Renal cortical epithelial cell (primary cell): ENCODE results near the gene PLEKHG2. TPM values are rescaled to one million over a fixed set of nuclear protein-coding genes. Genes with fewer than 3 reads are reported as not detected.
A peak's percentile ranks its signal among the peaks of the same experiment; 100 is the strongest.

Experiments used
- DNase-seq: peaks from one replicate; pipeline ENCODE4 v3.0.0-alpha.2; 2011; ENCODE audit warnings: low read depth
- total RNA-seq: library from RNA; depleted of rRNA; stranded (reverse); fragments of >200 nt; gene quantifications from 2 replicates; pipeline ENCODE4 v1.2.3, GENCODE V29; 2014

PLEKHG2 gene
- total RNA-seq, 1 donor from 2014 or later, result 12.9 TPM

DNA sequence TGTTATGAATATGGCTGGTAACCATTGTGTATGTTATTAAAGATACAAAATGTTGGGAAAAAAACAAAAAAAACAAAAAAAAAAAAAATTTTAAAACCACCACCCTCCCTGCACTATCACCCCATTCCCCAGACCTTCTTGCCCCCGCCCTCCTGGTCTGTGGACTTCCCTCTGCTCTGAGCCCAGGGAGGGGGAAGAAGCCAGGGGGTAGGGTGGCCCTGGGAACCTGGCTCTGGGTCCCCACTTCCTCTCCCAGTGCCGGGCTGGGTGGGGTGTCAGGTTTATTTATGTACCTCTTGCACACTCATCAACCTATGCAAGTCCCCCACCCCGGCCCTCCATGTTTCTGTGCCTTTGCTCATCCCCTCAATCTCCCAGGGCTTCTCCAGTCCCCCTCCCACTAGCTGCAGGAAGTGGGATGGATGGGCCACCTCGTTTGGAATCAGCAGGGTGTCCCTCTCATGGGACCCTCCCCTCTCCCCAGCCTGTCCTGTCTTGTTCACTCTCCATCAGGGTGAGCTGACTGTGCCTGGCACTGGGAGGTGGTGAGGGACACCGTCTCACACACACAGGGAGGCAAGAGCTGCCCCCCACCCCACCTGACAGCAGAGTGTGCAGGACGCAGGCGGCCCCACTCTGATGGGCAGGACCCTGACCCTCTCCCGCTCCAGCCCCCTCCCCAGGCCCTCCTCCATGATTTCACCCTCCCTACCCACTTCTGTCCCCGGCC, 27.5 kb upstream of the PLEKHG2 start:
- no peak for DNase-seq

DNA sequence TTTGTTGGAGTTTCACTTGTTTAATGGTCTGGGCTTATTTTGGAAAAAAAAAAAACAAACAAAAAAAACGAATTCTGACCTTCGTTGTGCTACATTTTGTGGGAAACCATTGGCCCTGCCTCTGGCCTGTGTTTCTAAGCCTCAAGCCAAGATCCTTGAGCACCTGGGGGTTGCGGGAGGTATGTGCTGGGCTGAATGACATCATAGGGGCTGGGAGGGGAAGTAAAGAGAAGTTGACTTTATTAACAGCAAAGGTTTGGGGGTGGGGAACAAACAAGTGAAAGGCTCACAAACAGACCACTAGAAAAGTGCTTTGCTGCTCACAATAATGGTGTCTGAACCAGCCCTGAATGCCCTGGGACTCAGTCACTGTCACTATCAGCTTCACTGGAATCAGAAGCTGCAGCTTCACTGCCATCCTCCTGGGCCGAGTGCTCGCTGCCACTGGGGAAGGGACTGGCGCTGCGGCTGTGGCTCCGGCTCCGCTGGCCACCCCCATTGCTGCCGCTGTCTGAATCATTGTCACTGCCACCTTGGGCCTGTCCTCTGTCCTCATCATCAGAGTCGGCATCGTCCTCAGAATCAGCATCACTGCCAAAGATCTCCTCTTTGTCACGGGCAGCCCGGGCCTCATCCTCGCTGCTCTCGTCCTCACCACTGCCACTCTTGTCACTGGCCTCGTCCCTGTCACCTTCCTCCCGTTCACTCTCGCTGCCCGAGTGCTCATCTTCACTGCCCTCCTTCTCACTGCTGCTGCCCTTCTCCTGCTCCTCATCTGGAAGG, 26.6 kb upstream of the PLEKHG2 start:
- DNase-seq, result no peak

- no peak for DNase-seq
Measured at GRCh38 chr19:39386557-39386956, 25.9 kb upstream of the PLEKHG2 start.

GRCh38 chr19:39388657-39389056, 23.8 kb upstream of the PLEKHG2 start:
- DNase-seq, result no peak

DNA sequence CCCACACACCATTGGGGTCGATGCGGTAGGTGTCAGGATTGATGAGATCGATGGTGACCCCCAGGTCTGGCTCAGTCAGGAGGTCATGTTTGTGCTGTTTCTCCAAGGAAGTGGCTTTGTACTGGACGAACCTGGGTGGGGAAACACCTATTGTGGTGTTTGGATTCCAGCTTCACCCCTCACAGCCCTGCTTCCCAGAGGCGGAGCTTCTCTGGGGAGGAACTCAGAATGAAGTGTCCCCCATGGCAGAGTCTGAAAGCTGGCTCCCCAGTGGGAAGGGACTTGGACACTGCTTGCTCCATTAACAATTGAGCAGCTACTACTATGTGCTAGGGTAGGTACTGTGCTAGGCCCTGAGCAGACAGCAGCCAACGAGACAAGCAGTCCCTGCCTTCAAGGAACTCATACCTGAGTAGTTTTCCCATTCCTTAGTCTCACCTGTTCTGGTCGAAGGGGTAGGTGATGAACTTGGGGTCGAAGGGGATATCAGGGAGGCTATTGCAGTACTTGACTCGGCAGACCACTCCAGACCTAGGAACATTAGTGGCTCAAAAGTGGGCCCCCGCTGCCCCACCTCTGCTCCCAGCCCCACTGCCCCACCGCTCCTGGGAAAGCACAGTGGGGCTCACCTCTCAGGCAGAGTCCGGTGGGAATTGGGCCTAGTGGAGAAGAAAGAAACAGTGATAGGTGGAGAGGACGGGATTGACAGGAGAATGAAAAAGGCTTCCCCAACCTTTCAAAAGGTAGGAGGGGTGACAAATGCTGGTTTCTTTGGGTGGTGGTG, 22.6 kb upstream of the PLEKHG2 start:
- no peak for DNase-seq

DNA sequence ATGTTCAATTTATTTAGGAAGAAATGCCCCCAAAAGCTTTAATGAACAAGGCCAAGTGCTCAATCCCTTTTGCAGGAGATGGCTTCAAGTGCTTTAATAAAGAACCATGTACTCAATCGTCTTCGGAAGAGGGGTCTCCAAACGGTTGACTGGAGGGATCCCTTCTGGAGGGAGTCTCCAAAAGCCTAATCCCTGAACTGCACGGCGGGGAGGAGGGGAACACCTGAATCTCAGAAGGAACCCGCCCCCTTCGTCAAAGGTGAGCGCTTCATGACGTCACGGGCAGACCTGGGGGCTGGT, 22.1 kb upstream of the PLEKHG2 start:
- peak; percentile 33 for DNase-seq

DNA sequence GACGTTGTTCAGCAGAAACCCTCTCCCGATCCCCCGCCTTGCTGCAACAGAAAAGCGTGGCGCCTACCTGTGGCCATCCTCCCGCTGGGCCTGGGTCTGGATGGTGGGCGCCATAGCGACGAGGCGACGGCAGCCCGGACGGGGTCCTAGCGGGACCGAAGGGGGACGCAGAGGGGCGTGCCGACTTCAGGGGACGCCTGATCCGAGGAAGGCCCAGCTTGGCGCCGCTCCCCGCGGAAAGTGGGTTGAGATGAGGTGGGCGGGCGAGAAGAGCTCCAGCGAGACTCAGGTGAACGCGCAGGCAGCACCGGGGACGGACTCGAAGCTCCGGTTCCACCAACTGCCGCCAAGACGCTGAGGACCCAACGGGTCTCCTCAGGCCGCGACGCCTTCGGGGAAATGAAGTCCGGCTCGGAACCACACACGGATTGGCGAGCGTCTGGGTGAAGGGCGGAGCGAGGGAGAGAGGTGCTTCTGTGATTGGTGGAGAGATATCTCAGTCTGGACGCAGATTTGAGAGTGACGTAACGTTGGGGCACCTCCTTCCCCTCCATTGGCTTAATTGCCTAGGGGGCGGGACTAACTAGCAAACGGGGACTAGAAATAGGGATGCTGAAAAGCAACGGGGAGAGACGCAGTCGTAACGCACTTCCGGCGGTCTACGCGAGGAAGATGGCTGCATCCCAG, 21.6 kb upstream of the PLEKHG2 start, which contains the start of the genes MED29 and PAF1:
TSS of gene MED29 (plus strand) at position 628 of the 687 bp plus-strand sequence. CDS start at position 673, 45 bp downstream.
TSS of gene PAF1 (minus strand) at position 356 of the 687 bp plus-strand sequence. CDS start at position 114, 242 bp downstream.
- peak; percentile 99 for DNase-seq

GRCh38 chr19:39397360-39398296, 14.8 kb upstream of the PLEKHG2 start:
- peak; percentile 59 for DNase-seq

DNA sequence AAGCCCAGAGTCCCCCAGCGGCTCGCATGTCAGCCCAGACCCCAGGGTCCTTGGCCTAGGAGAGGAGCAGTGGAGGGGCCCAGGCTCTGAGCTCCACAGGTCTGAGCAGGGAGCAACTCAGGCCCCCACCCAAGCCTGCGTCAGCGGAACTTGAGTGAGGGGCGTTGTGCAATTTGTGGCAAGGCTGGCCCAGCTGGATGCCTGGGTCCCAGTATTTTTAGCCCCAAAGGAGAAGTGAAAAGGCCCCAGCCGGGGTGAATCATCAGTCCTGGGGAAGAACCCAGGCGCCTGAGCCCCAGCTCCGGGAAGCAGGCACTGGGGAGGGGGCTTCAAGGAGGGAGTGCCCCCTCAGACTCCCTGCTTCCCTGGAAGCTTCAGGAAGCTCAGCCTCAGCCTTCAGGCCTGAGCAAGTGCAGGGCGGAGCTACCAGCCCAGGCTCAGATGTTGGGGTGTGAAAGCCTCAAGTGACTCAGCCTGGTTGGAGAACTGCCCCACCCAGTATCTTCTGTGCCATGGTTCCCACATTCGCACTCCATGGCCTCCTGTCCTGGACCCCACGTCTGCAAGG, 14.1 kb upstream of the PLEKHG2 start:
- DNase-seq, result peak; percentile 68

- DNase-seq, result no peak
Measured at GRCh38 chr19:39399668-39400050, 12.8 kb upstream of the PLEKHG2 start.

- DNase-seq, result no peak
Measured at GRCh38 chr19:39400061-39400460, 12.4 kb upstream of the PLEKHG2 start.

DNA sequence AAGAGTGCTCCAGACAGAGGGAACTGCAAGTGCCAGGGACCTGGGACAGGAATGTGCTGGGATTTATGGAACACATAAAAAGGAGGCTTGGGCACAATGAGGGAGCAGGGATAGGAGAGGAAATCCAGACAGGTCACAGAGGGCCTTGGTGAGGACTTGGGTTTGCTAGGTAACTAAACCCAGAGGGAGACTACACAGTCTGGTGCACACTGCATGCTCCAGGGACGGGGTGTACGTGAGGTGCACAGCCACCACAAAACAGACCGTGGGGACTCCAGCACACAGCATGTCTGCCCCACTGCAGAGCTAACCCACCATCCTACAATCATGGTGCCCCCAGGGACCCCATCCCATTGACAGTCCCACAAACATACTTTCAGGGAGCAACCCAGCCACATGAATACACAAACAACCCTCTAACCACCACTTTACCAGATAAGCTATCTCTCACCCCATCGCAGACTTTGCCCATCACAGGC, 11.4 kb upstream of the PLEKHG2 start:
- no peak for DNase-seq

DNA sequence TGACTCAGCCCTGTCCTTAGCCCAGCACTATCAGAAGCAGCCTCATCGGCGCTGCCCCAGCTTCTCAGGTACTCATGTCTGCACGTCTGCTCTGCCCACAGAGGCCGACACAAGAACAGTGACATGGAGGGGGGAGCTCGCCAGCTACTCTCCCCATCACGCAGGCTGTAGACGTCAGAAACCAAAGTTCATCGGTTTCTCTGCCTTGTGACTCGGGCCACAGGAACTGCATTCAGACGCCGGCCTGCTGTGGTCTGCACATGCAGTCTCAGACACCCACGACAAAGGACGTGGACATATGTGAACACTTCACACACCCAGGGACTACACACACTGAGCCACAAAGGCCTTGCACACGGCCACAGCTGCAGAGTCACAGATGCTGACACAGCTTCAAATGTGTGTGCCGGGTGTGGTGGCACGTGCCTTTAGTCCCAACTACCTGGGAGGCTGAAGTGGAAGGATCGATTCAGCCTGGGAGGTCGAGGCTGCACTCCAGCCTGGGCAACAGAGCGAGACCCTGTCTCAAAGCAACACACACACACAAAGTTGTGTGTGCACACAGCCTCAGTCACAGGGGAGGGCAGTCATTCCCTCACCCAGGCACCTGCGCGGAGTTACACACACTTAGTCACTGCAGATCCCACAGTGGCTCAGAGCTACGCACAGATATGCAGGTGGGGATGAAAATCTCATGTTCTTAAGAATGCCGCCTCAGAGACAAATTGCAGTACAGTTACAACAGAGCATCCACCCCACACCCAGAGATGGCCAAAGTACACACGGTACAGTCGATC, 10.7 kb upstream of the PLEKHG2 start:
- peak; percentile 90 for DNase-seq

GRCh38 chr19:39402346-39403300, 9.8 kb upstream of the PLEKHG2 start:
- peak; percentile 80 for DNase-seq

DNA sequence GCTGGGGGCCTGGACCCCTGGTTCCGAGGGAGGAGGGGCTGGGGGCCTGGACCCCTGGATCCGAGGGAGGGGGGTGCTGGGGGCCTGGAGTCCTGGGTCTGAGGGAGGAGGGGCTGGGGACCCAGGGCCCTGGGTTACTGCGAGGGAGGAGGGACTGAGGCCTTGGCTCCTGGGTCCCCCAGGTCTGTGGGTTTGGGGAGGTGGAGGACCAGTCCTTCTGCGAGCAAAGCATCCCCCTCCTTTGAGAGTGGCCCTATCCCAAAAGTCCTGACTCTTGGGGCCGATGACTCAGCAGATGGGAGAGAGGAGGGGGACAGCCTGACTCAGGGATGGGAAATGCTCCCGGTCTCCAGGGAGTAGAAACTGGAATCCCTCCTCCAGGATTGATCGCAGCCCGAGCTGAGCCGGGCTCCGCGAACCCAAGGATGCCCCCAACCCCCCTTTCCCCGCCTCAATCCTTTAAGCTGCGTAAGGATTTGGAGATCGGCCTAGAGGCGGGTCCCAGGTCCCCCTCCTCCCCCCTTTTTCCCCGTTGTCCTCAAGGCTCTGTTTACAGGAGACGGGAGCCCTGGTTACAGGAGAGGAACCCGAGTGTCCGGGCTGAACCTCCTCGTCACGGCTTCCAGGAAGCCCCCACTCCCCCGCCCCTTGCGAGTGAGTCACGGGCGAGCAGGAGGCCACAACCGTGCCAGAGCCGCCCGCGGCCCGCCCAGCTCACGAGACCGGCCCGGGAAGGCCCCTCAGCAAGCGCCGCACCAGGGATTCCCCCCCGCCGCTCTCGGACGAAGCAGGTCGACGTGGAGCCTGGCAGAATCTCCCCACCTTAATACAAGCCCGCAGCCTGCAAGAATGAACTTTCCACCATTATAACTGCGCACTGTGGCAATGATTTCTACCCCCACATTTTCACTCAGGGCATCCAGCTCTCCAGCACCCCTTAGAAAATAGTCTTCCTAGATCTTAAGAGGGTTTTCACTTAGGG, 8.8 kb upstream of the PLEKHG2 start:
- peak; percentile 96 for DNase-seq

GRCh38 chr19:39405261-39405957, 7.1 kb upstream of the PLEKHG2 start:
- no peak for DNase-seq
